ENCODE results near the gene LAMB2. TPM values are rescaled to one million over a fixed set of nuclear protein-coding genes. Genes with fewer than 3 reads are reported as not detected.

Gene LAMB2
- total RNA-seq, 1 experiment from 2014 or later, result 238 TPM

GRCh38 chr3:49121132-49121736 lies 11.6 kb downstream of the LAMB2 start:
- no peak for DNase-seq (ENCODE audit: low read depth)

GRCh38 chr3:49120438-49121131 lies 12.3 kb downstream of the LAMB2 start, which contains the start of gene USP19:
TSS of gene USP19 (minus strand) at chr3:49120823. CDS start at chr3:49119145, 1,678 bp downstream.
- DNase-seq (ENCODE audit: low read depth), result peak; percentile 86

- DNase-seq (ENCODE audit: low read depth), result no peak
Measured at GRCh38 chr3:49120096-49120437, 12.8 kb downstream of the LAMB2 start.

GRCh38 chr3:49119439-49119838 lies 13.4 kb downstream of the LAMB2 start:
- peak; percentile 28 for DNase-seq (ENCODE audit: low read depth)

GRCh38 chr3:49119036-49119435 lies 13.8 kb downstream of the LAMB2 start:
- DNase-seq (ENCODE audit: low read depth), result no peak

- DNase-seq (ENCODE audit: low read depth), result no peak
Measured at GRCh38 chr3:49112262-49112661, 20.6 kb downstream of the LAMB2 start.

GRCh38 chr3:49111347-49111746 lies 21.5 kb downstream of the LAMB2 start:
- DNase-seq (ENCODE audit: low read depth), result no peak

GRCh38 chr3:49110780-49111179 lies 22.1 kb downstream of the LAMB2 start:
- no peak for DNase-seq (ENCODE audit: low read depth)

GRCh38 chr3:49108346-49108745 lies 24.5 kb downstream of the LAMB2 start:
- no peak for DNase-seq (ENCODE audit: low read depth)

- DNase-seq (ENCODE audit: low read depth), result peak; percentile 91
Measured at GRCh38 chr3:49104427-49105291, 28.2 kb downstream of the LAMB2 start, which contains the start of gene QARS1. TSS of gene QARS1 (minus strand) at chr3:49104757. CDS start at chr3:49104733, 24 bp downstream.

- no peak for DNase-seq (ENCODE audit: low read depth)
Measured at GRCh38 chr3:49104052-49104426, 28.8 kb downstream of the LAMB2 start.

GRCh38 chr3:49100046-49100615 lies 32.7 kb downstream of the LAMB2 start:
- DNase-seq (ENCODE audit: low read depth), result no peak

GRCh38 chr3:49098910-49099630 lies 33.8 kb downstream of the LAMB2 start:
- DNase-seq (ENCODE audit: low read depth), result no peak

GRCh38 chr3:49098429-49098828 lies 34.4 kb downstream of the LAMB2 start:
- DNase-seq (ENCODE audit: low read depth), result no peak

- peak; percentile 99 for DNase-seq (ENCODE audit: low read depth)
Measured at GRCh38 chr3:49093853-49094767, 38.7 kb downstream of the LAMB2 start, which contains the start of gene QRICH1. TSS of gene QRICH1 (minus strand) at chr3:49094071. CDS start at chr3:49077017, 17,054 bp downstream.

- DNase-seq (ENCODE audit: low read depth), result peak; percentile 77
Measured at GRCh38 chr3:49092938-49093852, 39.7 kb downstream of the LAMB2 start.

GRCh38 chr3:49081429-49081828 lies 51.4 kb downstream of the LAMB2 start:
- no peak for DNase-seq (ENCODE audit: low read depth)

GRCh38 chr3:49079270-49079669 lies 53.6 kb downstream of the LAMB2 start:
- no peak for DNase-seq (ENCODE audit: low read depth)

GRCh38 chr3:49076646-49077045 lies 56.2 kb downstream of the LAMB2 start:
- no peak for DNase-seq (ENCODE audit: low read depth)

Data from LHCN-M2 (cell line).